Liver (tissue), 3 donors: Measurements from ENCODE around the gene ARL4A.

Experiments used
- CTCF ChIP-seq: fragments of 150-350 bp; IDR thresholded peaks from 2 replicates; pipeline ENCODE4 v1.5.1; 2017; ENCODE audit warnings: improper control_type of control experiment, low read depth, low read length; ENCODE audit not compliant: missing input control
- RXRA ChIP-seq, 2 donors: IDR thresholded peaks; 2 replicates each; pipeline ENCODE4 v1.6.1; 2017 to 2018; ENCODE audit warnings: antibody characterized with exemption in 2 of 2, mild to moderate bottlenecking in 1 of 2
- YY1 ChIP-seq: IDR thresholded peaks from 2 replicates; pipeline ENCODE4 v1.6.1; 2016; ENCODE audit warnings: antibody characterized with exemption, mild to moderate bottlenecking
- donor health status: healthy.
- donor health status: healthy.

- no peak for TF ChIP-seq CTCF
- no peak for TF ChIP-seq RXRA (IDR thresholded peaks at IDR 0.05)
- TF ChIP-seq YY1: no peak
Measured at GRCh38 chr7:12721286-12721830, 33.9 kb downstream of the ARL4A start.
